Skeletal muscle cell (primary cell): ENCODE results near the gene YWHAH.

ENCODE experiments used
- DNase-seq: peaks from one replicate; pipeline ENCODE4 v3.0.0-alpha.2; 2010; ENCODE audit warnings: low read depth
- H3K4me3 ChIP-seq: 2 replicates; pipeline ENCODE4 v1.5.1; 2011; ENCODE audit warnings: low read depth, mild to moderate bottlenecking, control low read depth, low read length, moderate library complexity

The YWHAH gene

DNA sequence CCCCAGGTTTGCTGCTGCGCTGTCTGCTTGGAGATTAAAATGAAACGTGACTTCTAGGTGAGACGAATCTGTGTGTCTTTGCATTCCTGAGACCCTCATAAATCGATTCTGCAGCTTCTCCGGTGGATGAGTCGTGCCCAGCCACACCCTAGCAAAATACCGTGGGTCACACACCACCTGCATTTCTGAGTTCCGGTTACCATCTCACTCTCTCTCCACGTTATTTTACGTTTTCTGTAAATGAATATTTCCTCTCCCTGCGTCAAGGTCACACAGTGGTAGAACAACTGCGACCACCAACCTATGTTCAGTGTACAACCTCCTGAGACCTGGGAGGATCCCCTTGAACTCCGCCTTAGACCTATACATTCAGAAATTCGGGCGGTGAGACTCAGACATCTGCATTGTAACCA is 1.1 kb downstream of the YWHAH start:
- peak overlapping the region; percentile 63 for H3K4me3 ChIP-seq
- DNase-seq: no peak

DNA sequence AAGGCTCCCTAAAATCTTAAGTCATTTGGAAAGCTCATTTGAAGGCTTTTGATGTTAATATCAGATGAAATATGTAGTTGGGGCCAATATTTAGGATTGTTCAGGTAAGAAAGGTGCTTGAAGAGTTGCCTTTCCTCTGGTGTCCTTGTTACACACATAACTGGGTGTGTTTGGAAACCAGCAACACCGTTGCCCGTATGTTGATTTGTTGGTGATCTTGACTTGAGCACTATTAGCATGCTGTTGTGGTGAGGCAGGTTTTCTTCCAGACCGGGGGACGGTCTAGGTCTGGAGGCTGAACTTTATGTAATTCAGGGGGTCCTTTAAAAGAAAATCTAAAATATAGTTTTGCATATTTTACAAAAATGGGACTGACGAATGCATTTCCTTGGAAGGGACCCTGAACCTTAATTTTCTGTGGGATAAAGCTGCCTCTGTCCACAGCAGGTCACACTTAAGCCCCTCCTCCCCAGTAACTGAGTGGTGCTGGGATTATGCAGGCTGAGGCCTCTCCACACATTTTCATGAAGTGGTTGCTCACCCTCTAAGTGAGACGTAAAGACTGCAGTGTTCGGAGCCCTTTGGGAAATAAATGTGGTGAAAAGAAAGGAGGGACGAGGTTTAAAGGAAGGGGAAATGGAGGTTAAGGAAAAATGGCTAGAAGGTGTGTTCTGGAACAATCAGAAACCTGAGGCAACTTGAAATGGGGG is 1.8 kb downstream of the YWHAH start:
- H3K4me3 ChIP-seq: peak overlapping the region; percentile 63

DNA sequence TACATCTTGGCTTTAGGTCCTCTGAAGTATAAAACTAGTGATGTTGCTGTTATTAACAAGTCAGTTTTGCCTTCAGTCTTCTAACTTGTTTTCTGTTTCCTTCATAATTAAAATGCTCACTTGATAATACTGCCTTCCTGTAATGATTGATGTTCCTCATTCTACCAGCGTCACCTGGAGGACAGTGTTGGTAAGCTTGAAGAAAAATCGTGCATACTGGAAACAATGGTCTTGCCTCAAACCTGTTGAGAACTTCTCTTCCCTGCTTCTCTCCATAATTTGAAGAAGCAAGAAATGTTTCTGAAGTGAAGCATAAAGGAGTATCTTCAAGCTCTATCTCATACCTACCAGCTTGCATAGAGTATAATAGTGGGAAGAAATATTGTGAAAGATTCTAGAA is 3.0 kb downstream of the YWHAH start:
- no peak for DNase-seq
- H3K4me3 ChIP-seq: no peak overlapping the region

More for the DNA sequence above, 1.8 kb downstream of the YWHAH start:
- no peak for DNase-seq

DNA sequence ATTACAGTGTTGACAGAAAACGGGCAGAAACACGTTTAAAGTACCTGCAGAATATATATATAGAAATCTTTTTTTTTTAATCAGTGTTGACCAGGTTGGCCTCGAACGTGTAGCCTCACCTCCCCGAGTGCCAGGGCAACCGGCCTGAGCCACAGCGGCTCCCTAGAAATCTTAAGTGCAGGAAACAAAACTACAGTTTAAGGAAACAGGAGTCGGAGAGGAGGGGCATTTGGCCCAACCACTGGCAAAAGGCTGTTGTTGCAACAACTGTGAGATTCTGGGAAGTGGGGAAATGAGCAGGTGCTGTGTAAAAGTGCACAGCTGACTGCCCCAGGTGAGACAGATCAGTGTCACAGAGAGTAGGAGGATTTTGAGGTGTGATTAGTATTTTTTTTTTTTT is 3.7 kb downstream of the YWHAH start:
- no peak for DNase-seq

DNA sequence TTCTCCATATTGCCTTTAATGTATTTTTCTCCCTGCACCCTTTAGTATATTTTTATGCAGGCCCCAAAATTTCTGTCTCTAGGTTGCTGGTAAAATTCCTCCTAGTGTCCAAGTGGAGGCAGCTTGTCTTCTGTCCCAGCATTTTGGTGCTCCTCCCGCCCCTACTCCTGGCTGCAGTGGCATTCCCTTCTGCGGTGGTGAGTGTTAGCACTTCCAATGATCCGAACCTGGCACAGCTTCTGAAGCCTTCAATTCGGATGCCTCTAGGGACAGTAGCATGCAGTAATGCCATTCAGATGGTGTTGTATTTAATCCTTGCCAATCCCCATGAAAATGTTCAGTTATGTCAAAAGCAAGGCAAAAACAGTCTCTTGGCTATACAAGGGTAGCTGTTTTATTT is 5.9 kb downstream of the YWHAH start:
- no peak for DNase-seq
- H3K4me3 ChIP-seq: no peak overlapping the region

More for the DNA sequence above, 3.7 kb downstream of the YWHAH start:
- H3K4me3 ChIP-seq: no peak overlapping the region

DNA sequence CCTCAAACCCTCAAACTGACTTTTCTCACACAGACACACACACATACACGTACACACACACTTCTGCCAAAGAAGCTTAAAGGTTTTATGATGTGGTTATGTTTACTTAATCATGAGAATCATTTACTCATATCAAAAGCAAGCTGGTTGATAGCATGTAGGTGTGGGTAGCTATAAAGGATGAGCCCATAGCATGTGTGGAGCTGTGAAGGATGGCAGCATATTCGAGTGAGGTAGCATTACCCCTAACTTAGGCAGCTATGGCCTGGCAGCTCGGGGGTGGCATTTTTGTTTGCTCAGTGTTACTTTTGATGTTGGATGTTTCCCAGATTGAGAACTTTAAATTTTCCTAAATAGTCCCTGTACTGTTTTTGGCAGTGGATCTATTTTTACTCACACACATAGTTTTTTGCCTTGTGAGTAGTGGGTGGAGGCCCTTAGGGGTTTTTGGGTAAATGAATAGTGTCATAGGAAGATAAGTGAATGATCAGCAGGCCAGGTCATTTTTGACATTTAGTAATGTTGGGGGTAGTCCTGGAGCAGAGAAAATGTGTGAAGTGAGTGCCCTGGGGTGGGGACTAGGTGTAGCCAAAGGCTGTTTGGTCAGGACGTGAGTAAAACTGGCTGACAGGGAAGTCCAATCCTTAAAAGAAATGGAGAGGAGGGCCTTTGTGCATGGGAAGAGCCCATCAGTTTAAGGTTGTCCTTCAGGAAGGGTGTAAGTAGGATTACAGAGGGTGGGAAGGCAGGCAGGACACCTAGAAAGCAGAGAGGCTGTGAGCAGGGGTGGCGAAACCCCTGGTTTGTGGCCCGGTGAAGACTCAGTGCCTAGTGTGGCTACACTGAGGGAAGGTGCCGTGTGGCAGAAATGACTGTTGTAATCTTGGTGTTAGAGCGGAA is 7.1 kb downstream of the YWHAH start:
- DNase-seq: no peak
- no peak overlapping the region for H3K4me3 ChIP-seq

DNA sequence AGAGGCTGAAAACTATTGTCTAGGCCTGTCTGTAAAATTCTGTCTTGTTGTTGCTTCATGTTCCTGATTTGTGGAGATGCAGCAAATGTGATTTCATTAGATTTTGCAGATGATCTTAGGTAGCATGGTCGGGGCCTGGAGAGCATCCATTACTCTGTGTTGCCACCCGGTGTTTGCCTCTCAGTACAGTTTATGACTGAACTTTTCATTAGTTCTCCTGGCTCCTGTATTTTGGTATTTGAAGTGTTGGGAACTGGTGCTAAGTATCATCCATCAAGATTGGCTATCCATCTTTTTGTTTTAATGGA is 7.7 kb downstream of the YWHAH start:
- DNase-seq: no peak
- H3K4me3 ChIP-seq: no peak overlapping the region

DNA sequence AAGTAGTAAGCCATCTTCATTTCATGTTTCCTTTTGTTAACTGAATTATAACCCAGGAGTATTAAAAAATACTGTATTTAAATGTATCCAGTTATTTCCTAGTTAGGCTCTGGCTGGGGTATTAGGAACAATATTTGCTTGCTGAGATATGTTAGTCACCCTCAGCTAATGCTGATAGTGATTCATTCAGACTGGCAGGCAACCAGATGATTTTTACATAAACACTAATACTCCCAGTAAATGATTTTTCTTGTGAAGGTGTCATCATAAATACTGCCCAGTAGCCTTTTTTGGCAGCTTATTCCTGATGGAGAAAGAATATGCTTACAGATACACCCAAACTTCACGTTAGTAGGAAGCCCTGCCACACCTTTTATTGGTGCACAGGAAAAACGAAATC is 8.1 kb downstream of the YWHAH start:
- peak; percentile 64 for DNase-seq
- no peak overlapping the region for H3K4me3 ChIP-seq

DNA sequence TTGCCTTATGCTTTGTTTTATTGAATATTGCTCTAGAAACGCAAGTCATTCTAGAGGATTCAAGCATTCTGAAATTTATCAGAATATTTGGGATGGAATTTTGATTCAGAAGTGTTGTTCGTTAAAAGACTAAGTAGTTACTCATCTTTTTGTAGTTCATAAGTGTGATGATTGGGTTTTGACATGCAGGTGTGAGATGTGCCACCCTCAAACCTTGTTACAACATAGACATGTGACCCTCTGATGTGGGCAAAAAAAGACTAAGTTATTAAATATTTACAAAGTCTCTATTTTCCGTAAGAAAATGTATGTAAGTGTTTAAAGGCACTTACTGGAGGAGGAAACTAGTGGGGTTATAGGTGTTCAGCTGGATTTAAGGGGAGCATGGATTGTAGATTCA is 8.9 kb downstream of the YWHAH start:
- no peak for DNase-seq
- H3K4me3 ChIP-seq: no peak overlapping the region

DNA sequence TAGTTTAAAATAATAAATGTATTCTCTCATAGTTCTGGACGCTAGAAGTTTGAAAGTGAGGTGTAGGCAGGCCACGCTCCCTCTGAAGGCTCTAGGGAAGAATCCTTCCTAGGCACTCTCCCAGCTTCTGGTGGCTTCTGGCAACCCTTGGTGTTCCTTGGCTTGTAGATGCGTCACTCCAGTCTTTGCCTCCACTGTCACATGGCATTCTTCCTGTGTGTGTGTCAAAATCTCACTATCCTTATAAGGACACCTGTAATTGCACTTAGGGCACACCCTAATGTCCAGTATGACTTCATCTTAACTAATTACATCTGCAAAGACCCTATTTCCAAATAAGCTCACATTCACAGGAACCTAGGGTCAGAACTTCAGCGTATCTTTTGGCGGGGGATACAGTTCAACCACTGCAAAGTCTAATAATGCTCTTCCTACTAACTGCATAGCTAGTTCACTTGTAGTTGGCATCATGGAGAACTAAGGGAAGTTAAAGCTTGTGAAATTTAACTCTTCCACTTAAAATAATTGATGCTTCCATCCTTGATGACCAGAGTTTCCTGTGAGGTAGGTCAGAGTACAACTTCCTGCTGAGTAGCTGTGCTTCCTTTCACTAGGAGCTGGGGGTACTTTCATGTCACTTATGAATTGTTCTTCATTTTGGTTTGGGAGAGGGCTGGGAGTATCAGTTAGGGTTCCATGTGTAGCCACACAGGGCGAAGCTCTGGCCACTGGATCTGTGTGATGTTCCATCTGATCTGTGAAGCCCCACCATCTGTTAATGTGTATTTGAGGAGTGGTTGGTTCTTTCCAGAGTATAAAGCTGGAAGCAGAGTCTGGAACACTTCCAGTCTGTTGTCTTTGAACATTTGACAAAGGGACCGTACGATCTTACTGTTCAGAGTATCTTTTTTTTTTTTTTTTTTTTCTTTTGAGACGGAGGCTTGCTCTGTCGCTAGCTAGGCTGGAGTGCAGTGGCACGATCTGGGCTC is 10.5 kb downstream of the YWHAH start:
- DNase-seq: no peak
- H3K4me3 ChIP-seq: no peak overlapping the region

DNA sequence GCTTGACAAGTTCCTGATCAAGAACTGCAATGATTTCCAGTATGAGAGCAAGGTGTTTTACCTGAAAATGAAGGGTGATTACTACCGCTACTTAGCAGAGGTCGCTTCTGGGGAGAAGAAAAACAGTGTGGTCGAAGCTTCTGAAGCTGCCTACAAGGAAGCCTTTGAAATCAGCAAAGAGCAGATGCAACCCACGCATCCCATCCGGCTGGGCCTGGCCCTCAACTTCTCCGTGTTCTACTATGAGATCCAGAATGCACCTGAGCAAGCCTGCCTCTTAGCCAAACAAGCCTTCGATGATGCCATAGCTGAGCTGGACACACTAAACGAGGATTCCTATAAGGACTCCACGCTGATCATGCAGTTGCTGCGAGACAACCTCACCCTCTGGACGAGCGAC is 12.0 kb downstream of the YWHAH start:
- DNase-seq: no peak
- no peak overlapping the region for H3K4me3 ChIP-seq

DNA sequence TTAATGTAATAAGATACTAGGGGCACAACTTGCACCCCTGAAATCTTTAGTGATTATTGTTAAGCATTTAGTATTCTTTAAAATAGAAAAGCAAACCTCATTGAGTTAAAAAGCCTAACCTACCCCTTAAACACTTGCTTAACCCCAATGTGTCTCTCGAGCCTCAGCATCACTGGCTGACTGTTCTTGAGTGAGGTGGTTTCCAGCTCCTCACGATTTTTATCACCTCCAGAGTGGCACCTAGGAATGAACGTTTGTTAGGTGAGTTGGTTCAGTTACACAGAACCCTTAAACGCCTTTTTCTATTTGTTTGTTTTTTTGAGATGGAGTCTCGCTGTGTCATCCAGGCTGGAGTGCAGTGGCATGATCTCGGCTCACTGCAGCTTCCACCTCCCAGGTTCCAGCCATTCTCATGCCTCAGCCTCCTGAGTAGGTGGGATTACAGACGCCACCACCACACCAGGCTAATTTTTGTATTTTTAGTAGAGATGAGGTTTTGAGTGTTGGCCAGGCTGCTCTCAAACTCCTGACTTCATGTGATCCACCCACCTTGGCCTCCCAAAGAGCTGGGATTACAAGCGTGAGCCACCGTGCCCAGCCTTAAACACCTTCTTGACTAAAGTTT is 13.7 kb downstream of the YWHAH start:
- H3K4me3 ChIP-seq: no peak overlapping the region
- DNase-seq: no peak

DNA sequence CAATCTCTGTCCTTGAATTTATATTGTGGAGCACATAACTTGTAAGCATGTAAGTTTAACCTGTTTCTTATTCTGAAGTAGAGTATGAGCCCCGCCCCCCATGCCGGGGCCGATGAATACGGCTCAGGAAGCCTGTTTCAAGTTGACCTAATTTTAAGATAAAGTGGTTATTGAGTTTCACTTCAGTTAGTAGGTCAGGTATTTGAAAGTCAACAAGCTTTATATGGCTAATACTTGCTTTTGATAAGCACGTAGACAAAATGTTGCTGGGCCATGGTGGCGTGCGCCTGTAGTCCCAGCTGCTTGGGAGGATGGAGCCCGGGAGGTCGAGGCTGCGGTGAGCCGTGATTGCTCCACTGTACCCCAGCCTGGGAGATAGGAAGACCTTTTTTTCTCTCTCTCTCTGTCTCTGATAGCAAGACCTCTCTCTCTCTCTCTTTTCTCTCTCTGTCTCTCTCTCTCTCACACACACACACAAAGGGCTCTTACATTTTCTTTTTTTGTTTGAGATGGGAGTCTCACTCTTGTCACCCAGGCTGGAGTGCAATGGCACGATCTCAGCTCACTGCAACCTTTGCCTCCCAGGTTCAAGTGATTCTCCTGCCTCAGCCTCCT is 14.4 kb downstream of the YWHAH start:
- no peak overlapping the region for H3K4me3 ChIP-seq
- DNase-seq: no peak

DNA sequence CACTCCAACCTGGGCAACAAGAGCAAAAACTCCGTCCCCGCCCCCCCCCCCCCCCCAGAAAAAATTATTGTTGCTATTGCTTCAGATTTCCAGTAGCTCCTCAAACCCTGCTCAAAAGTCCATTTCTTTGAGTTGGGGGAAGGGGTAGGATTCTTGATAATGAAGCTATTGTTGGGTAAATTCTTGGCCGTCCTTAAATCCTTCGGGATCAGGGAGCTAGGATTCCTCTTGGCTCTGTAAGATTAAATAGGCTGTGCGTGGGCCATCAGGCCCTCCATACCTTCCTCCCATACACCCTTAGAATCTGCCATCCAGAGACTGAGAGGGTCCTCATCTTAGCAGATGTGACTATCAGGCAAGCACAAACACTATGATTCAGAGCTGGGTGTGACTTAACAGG is 16.4 kb downstream of the YWHAH start:
- H3K4me3 ChIP-seq: no peak overlapping the region
- no peak for DNase-seq

DNA sequence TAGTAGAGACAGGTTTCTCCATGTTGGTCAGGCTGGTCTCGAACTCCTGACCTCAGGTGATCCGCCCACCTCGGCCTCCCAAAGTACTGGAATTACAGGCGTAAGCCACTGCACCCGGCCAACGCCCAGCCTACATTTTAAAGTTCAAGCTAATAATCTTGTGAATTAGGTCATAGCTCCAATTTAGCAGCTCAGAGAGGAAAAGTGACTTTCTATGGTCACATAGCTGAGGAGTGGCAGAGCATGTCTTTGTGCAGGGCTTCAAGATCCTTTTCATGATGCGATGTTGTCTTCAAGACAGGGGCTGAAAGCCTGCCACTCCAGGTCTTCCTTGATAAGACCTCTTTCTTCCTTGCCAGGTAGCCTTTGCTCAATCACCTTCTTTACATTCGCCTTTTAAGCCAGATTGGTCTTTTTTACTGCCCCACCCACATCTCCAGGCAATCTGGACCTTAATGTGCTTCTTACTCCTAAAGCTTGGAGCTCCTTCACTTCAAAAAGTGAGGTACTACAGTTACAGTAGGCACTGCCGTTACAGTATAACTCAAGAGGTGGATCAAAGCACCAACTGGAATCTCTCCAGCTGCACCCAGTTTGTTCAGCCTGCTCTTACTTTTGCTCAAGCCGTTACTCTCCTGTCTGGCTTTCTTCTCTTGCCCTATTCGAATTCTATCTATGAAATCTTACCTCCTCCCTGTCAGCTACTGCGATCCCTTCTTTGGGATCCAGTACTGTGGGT is 18.2 kb downstream of the YWHAH start:
- no peak overlapping the region for H3K4me3 ChIP-seq
- no peak for DNase-seq

DNA sequence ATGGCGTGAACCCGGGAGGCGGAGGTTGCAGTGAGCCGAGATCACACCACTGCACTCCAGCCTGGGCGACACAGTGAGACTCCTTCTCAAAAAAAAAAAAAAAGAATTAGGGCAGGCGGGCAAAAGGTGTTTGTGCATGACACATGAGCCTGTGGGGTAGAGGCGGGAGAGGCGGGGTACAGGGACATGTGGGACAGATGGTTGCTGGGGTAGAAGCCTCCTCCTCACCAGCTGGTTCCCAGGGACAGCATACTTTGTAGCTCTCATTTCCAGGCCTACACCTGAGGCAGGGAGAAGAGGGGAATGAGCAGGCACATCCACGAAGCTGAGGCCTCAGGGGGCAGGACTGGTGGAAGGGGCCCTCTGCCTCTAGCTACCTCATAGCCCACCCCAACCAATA is 23.7 kb downstream of the YWHAH start:
- no peak overlapping the region for H3K4me3 ChIP-seq
- DNase-seq: no peak

DNA sequence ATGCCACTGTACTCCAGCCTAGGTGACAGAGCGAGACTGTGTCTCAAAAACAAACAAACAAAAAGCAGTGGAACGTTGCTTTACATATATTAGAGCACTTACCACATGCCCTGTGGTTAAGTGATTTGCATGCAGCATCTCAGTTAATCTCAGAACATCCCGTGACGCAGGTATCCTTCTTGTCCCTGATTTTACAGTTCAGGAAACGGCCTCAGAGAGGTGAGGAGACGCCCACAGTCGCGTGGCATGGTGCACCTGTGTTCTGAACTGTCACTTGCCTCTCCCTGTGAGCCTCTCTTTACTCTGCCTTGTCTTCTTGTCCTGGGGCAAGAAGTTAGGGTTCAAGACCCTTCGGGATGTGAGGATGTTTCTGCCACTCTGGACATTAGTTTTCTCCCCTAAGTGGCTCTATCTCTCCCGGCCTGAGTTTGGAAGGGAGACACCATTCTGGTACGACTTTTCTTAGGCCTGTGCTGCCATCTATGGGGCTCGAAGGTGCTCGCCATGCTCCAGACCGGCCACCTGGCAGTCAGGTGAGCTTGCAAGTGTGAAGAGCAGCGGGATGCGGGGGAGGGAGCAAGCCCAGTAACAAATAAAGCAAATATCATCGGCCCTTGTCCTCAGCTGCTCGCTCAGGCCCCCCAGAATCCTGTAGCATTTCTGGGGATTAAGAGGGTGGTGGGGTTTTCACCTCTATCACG is 25.6 kb downstream of the YWHAH start:
- no peak for DNase-seq
- H3K4me3 ChIP-seq: peak overlapping the region; percentile 53
